Measurements from ENCODE around the gene NDUFS2.
A peak's percentile ranks its signal among the peaks of the same experiment; 100 is the strongest.

The NDUFS2 gene

DNA sequence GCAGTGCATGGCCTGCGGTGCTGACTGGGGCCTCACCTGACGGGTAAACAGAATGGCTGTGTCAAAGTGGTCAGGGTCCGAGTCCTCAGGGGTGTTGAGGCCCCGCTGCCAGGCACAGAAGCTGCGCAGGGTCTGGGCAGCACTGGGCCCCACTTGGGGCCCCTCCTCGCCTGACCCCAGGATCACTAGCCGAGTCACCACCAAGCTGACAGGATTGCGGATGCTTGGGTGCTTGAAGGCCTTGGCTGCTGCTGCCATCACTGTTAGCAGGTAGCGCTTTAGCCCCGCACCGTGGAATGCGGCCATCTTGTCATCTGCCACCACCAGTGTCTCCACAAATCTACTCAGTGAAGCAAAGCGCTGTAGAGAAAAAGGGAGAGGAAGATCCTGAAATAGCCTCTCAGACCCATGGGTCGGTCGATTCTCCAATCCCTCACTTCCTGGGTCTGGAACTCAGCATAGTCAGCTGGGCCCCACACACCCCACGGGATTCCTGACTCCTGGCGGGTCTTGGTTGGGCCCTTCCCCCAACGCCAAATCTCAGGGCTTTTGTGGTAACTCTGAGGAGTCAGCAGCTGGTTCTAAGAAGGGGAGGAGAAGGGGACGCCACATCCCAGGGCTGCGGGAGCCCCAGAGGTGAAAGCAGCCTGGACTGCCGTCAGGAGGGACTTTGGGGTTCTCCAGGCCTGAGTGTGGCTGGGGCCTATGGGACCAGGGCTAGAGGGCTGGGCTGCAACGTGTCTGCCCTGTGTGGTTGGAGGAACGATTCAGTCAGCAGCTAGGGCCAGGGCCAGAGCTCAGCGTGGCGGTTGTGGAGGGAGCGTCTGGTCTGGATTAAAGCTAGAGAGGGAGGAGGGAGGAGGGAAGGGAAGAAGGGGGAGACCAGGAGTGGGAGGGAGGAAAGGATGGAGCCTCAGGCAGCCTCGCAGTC is 5.4 kb upstream of the NDUFS2 start:
- DNase-seq, result peak; percentile 24 to 57

DNA sequence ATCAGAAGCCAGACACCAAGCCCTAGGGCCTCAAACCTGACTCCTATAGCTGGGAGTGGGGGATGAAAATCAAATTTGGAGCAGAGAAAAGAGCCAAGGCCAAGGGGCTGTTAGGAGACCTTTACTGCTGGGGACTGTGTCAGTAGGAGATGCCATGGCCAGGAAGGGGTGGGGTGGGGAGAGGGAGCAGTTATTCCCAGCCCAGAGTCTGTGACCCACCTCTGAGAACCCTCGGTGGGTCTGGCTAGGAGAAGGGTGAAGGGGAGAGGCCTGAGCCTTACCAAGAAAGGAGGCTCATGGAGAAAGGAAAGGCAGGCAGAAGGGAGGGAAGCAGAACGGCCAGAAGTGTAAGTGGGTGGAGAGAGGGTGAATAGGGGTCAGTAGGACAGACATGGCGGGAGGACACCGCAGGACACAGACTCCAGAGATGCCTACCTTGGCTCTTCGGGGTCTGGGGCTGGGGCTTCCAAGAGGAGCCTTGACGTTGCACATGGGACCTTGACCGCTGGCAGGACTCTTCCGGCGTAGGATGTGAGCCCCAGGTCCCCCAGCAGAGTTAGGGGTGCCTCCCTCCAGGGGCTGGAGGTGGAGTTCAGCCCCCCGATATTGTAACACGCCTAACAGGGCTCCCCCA is 4.5 kb upstream of the NDUFS2 start:
- DNase-seq, result no peak

DNA sequence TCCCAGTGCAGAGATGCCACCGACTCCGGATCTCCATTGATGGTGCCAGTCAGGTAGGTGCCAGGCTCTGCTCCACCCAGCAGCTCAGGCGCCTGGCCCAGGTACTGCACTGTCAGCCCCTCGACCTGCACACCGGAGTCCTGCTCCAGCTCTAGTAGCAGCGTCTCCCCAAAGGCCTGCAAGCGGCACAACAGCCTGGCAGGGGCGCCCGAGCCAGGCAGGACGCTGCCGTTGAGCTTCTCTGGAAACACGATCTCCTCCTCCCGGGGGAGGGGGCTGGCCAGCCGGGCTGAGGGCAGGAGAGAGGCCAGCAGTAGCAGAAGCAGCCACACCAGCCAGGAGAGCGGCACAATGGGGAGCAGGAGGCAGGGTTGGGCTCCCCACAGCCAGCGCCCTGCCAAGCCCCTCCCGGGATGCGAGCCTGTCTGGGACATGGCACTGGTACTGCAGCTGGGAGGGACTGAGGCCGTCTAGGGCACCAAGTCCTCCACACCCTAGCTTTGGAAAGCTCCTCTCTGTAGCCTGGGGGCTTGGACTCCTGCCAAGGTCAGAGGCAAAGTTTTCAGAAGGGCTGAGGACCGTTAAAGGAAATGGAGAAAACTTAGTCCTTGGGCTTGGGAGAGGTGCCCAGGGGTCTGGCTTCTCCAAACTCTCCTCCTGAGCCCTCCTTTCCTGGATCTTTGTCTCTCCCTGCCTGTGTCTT is 3.8 kb upstream of the NDUFS2 start:
- DNase-seq, result peak; percentile 43 to 67

DNA sequence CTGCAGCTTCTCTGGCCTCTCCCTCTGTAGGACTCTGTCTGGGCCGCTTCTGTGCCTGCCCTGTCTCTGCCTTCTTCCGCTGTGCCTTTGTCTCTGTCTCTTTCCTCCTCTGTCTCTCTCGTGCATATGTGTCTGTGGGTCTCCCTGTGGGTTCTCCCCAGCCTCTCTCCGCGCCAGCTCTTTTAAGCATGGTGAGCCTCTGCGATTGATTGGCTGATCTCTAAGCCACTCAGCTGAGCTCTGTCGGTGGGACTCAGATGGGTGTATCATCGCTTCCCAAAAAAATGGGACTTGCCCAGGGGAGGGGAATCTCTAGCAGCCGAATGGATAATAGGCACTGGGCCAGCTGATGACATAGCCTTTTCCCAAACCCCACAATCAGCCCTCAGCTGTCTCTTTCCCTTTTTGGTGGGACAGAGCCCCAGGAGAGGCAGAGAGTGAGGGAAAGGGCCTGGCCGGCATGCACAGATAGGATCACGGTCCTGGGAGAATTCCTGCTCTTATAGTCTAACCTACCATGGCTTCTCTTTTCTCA is 3.2 kb upstream of the NDUFS2 start, which contains the start of gene ADAMTS4:
Gene ADAMTS4, minus strand, starts transcription at position 158 of the 535 bp plus-strand sequence. CDS start 427 bp downstream, outside the sequence.
- no peak for DNase-seq

GRCh38 chr1:161199506-161200139 is 2.5 kb upstream of the NDUFS2 start:
- DNase-seq, result no peak

GRCh38 chr1:161200421-161200991 is 1.7 kb upstream of the NDUFS2 start:
- DNase-seq, result no peak

GRCh38 chr1:161200992-161201835 is 953 bp upstream of the NDUFS2 start:
- no peak for DNase-seq

DNA sequence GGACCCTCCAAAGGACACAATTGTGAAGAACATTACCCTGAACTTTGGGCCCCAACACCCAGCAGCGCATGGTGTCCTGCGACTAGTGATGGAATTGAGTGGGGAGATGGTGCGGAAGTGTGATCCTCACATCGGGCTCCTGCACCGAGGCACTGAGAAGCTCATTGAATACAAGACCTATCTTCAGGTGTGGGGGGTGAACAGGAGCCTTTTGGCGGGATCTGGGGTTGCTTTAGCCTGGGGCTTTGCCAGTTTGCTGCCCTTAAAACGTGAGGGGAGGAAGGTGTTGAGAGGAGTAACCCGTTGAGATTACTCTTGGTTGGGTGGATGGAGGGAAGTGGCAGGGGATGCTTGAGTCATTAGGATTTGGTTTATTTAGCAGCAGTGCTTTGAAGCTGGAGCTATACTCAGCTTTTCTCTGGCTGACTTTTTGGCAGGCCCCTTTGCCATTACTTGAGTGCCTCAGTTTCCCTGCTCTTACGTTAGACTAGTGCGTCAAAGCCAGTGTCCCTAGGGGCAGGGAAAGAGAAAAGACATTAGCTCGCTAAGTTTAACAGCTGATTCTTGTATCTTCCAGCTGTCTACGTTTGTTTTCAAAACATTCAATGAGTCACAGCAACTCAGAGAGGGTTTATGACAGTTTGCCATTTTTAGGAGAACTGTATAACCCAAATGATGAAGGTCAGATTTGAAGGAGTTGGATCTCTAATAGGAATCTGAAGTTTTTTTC is 4.4 kb downstream of the NDUFS2 start:
- DNase-seq, result no peak

GRCh38 chr1:161207173-161207572 is 5.0 kb downstream of the NDUFS2 start:
- DNase-seq, result no peak

GRCh38 chr1:161209790-161210409 is 7.7 kb downstream of the NDUFS2 start:
- peak; percentile 53 to 71 for DNase-seq

DNA sequence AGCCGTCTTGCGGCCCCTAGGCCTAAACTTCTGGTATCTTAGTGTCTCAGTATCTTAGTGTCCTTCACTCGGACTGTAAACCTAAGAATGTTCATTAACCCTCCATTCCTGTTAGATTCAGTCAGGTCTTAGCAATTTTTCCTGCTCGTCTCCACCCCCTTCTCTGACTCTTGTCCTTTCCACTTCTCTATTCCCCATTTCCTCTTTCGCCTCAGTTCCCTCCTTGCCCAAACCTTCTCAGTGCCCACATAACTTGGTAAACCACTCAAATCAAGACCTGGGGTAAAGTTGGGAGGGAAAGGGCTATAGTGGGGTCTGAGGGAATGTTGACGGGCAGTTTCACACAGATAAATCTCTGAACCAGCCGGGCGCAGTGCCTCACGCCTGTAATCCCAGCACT is 12.2 kb downstream of the NDUFS2 start:
- no peak for DNase-seq

DNA sequence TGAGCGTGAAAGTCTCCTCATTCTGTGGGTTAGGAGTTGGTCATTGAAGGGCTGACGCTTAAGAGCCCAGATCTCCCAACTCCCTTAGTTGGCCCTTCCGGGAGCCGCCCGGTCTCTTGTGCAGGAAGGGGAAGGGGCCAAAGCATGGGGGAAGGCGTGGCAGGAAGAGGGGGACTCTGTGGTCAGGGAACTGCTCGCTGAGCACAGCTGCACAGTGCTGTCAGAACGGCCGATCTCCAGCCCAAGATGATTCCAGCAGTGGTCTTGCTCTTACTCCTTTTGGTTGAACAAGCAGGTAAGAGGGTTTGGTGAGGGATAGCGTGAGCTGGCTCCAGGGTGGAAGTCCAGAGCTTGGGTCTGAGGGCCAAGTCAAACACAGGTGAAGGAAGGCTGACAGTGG is 12.9 kb downstream of the NDUFS2 start, which contains the start of gene FCER1G:
Gene FCER1G, plus strand, starts transcription at position 220 of the 400 bp plus-strand sequence. Its CDS starts 27 bp downstream, at position 247.
- DNase-seq, result no peak

DNA sequence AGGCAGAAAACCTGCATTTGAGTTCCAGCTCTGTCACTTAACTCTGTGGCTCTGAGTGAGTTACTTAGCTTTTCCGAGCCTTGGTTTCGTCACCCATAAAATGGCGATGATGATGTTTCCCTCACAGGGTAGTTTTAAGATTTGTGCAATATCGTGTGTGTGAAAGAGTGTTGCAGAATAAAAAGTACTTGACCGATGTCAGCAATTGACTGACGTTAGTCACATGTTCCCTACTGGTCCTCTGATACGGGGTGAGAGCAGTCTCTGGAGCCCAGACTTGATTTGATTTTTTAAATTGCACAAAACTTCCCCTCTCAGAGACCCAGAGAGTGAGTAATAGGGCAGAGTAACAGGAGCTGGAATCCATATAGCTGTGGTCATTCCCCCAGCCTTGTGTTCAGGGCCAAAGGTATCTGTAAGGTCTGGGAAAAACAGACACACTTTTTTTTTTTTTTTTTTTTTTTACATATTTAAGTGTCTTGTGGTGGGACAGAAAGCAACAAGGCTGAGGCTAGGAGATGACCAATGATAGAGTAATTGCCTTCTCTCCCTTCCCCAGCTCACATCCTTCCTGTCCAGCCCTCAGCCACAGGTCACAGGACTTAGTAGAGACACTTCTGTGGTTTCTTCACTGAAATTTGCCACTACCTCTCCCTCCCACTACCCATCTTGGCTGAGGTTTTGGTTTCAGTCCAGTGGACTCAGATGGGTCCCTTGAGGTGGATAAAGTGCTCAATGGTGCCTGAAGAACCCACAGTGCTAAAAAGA is 15.0 kb downstream of the NDUFS2 start:
- no peak for DNase-seq

DNA sequence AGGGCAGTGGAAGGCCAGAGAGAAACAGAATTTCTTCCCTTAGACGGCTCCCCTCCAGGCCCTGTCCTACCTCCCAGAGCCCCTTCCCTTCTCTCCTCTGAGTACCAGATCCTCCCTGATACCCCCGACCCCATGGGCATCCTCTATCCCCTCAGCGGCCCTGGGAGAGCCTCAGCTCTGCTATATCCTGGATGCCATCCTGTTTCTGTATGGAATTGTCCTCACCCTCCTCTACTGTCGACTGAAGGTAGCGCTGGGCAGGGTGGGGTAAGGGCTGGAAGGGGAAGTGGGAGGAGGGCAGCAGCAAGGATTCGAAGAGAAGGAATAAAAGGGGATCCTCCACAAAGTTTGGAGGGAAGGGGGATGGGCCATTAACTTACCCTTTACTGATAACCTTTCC is 15.7 kb downstream of the NDUFS2 start:
- DNase-seq, result no peak

DNA sequence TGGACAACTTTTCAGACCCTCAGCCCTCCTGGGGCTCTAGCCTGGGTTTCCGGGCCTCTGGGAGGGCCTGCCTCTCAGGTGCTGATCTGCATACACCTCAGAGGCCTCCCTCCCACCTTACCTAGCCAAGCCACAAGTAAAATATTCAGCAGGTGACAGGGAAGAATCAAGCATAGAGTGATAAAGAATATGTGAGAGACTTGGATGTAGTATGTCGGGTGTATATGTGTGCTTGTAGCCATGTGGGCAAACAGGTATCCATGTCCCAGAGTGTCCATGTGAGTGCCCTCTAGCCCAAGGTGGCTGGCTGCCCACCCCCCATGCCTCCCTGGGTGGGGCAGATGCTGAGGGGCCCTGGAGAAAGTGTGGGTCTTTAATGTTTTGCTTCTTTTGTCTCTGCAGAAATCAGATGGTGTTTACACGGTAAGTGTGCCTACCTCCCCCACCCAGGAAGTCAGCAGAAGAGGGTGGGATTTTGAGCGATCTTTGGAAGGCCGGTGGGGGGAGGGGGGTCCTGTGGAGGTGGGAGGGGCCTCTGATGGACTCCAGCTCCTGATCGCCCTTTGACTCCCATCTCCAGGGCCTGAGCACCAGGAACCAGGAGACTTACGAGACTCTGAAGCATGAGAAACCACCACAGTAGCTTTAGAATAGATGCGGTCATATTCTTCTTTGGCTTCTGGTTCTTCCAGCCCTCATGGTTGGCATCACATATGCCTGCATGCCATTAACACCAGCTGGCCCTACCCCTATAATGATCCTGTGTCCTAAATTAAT is 16.3 kb downstream of the NDUFS2 start:
- DNase-seq, result no peak

GRCh38 chr1:161219078-161219892 is 17.1 kb downstream of the NDUFS2 start:
- no peak for DNase-seq

DNA sequence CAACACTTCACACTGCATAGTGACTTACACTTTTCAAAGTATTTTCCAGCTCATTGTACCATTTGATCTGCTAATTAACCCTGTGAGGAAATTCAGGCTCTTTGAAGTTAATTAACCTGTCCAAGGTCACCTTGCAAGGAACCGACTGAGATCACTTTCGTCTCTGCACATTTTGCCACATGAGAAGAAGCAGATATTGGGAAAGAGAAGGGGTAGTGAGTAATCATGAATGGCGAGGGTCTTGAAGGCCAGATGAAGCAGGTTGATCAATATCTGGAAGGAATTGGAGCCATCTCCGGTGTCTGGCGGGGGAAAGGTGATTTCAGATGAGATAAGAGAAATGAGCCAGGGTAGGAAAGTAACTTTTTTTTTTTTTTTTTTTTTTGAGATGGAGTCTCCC is 17.8 kb downstream of the NDUFS2 start:
- DNase-seq, result no peak

Data from NCI-H524 (cell line).